SK-N-SH treated with all-trans-retinoic acid at 6 μM for 48 hours (cell line): ENCODE data around the gene SNRNP48.

Source experiments
- CSDC2 ChIP-seq: fragments of 250-450 bp; sonication (Bioruptor Pico); IDR thresholded peaks from 2 replicates; pipeline ENCODE4 v1.5.0; 2020; ENCODE audit warnings: mild to moderate bottlenecking, moderate library complexity
- ESRRG ChIP-seq: fragments of 250-450 bp; sonication (Bioruptor Pico); IDR thresholded peaks from 2 replicates; pipeline ENCODE4 v1.6.1; 2021; ENCODE audit warnings: mild to moderate bottlenecking
- GLIS3 ChIP-seq: fragments of 250-450 bp; sonication (Bioruptor Pico); IDR thresholded peaks from 2 replicates; pipeline ENCODE4 v1.5.0; 2020; ENCODE audit warnings: mild to moderate bottlenecking, moderate library complexity
- ISL1 ChIP-seq: fragments of 250-450 bp; sonication (Bioruptor Pico); IDR thresholded peaks from 2 replicates; pipeline ENCODE4 v2.1.2; 2022; ENCODE audit warnings: mild to moderate bottlenecking, moderate library complexity
- PPARA ChIP-seq: fragments of 250-450 bp; sonication (Bioruptor Pico); IDR thresholded peaks from 2 replicates; pipeline ENCODE4 v1.5.0; 2020; ENCODE audit warnings: mild to moderate bottlenecking, borderline replicate concordance
- SNAI2 ChIP-seq: fragments of 250-450 bp; sonication (Bioruptor Pico); IDR thresholded peaks from 2 replicates; pipeline ENCODE4 v1.5.0; 2020; ENCODE audit warnings: mild to moderate bottlenecking, moderate library complexity
- ZFP3 ChIP-seq: fragments of 250-450 bp; sonication (Bioruptor Pico); IDR thresholded peaks from 2 replicates; pipeline ENCODE4 v1.5.0; 2020; ENCODE audit warnings: mild to moderate bottlenecking, moderate library complexity
- TF ChIP-seq, protein P1 (sequence below): fragments of 250-450 bp; sonication (Bioruptor Pico); IDR thresholded peaks from 2 replicates; pipeline ENCODE4 v1.8.0; 2020; ENCODE audit warnings: mild to moderate bottlenecking, moderate library complexity, borderline replicate concordance
- TF ChIP-seq, protein P2 (sequence below): fragments of 250-450 bp; sonication (Bioruptor Pico); IDR thresholded peaks from 2 replicates; pipeline ENCODE4 v1.8.0; 2021; ENCODE audit warnings: low read depth, mild to moderate bottlenecking, moderate library complexity, borderline replicate concordance

DNA sequence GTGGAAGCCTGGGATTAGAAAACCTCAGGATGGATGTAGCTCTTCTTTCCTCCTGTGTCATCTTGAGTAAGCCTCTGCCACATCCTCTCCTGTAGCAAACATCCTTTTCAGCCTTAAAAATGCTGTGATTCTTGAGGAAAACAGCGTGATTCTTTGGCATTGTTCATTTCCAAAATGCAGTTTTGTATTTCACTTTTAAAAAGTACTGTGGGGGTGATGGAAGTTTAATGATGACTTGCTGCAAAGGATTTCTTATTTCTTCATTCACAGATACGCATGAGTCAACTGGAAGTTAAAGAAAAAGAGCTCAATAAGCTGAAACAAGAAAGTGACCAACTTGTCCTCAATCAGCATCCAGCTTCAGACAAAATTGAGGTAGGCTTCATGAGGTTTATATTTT lies 23.9 kb upstream of the SNRNP48 start:
- TF ChIP-seq, protein P1, sequence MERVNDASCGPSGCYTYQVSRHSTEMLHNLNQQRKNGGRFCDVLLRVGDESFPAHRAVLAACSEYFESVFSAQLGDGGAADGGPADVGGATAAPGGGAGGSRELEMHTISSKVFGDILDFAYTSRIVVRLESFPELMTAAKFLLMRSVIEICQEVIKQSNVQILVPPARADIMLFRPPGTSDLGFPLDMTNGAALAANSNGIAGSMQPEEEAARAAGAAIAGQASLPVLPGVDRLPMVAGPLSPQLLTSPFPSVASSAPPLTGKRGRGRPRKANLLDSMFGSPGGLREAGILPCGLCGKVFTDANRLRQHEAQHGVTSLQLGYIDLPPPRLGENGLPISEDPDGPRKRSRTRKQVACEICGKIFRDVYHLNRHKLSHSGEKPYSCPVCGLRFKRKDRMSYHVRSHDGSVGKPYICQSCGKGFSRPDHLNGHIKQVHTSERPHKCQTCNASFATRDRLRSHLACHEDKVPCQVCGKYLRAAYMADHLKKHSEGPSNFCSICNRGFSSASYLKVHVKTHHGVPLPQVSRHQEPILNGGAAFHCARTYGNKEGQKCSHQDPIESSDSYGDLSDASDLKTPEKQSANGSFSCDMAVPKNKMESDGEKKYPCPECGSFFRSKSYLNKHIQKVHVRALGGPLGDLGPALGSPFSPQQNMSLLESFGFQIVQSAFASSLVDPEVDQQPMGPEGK (CRISPR knock-in tag): no peak
- TF ChIP-seq ISL1 (CRISPR knock-in tag) (no peak), PPARA (no peak), GLIS3 (no peak), ESRRG (CRISPR knock-in tag) (no peak), CSDC2 (CRISPR knock-in tag) (no peak), SNAI2 (no peak), ZFP3 (CRISPR knock-in tag) (no peak)
- TF ChIP-seq, protein P2, sequence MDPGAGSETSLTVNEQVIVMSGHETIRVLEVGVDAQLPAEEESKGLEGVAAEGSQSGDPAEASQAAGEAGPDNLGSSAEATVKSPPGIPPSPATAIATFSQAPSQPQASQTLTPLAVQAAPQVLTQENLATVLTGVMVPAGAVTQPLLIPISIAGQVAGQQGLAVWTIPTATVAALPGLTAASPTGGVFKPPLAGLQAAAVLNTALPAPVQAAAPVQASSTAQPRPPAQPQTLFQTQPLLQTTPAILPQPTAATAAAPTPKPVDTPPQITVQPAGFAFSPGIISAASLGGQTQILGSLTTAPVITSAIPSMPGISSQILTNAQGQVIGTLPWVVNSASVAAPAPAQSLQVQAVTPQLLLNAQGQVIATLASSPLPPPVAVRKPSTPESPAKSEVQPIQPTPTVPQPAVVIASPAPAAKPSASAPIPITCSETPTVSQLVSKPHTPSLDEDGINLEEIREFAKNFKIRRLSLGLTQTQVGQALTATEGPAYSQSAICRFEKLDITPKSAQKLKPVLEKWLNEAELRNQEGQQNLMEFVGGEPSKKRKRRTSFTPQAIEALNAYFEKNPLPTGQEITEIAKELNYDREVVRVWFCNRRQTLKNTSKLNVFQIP (CRISPR knock-in tag): no peak
